Calu3 (cell line): ENCODE measurements around the gene OR8G1. TPM values are rescaled to one million over a fixed set of nuclear protein-coding genes. Genes with fewer than 3 reads are reported as not detected.

Experiments used
- BruUV-seq: library from RNA; stranded (reverse); fragments of 400-500 nt; replicated peaks from 2 replicates; lab custom pipeline; 2021; lab: Mats Ljungman, UMichigan
- CTCF ChIA-PET: fragments of 300-600 bp; sonication (Branson Sonifier 250); formaldehyde crosslinking; loops from one replicate; lab custom pipeline; 2022; ENCODE audit warnings: antibody characterized with exemption; lab: Charles Lee
- DNase-seq: peaks from one replicate; pipeline ENCODE4 v3.0.0; 2022
- H3K27ac Mint-ChIP-seq: one replicate; pipeline ENCODE4 v1.8.0; 2022; ENCODE audit warnings: mixed read lengths; ENCODE audit not compliant: unreplicated experiment
- H3K27me3 Mint-ChIP-seq: one replicate; pipeline ENCODE4 v1.8.0; 2022; ENCODE audit warnings: mixed read lengths; ENCODE audit not compliant: unreplicated experiment
- H3K36me3 Mint-ChIP-seq: one replicate; pipeline ENCODE4 v1.8.0; 2022; ENCODE audit warnings: mild to moderate bottlenecking, moderate library complexity, mixed read lengths; ENCODE audit not compliant: insufficient read depth, unreplicated experiment
- H3K4me1 Mint-ChIP-seq: one replicate; pipeline ENCODE4 v1.8.0; 2022; ENCODE audit warnings: mild to moderate bottlenecking, low read depth, mixed read lengths; ENCODE audit not compliant: unreplicated experiment
- H3K4me3 Mint-ChIP-seq: one replicate; pipeline ENCODE4 v1.8.0; 2022; ENCODE audit warnings: mild to moderate bottlenecking, low read depth, moderate library complexity, mixed read lengths; ENCODE audit not compliant: unreplicated experiment
- H3K9me3 Mint-ChIP-seq: one replicate; pipeline ENCODE4 v1.8.0; 2022; ENCODE audit warnings: low read depth, mixed read lengths; ENCODE audit not compliant: unreplicated experiment
- CTCF ChIP-seq: fragments of 200-600 bp; IDR thresholded peaks from one replicate; pipeline ENCODE4 v1.8.0; 2022; ENCODE audit warnings: antibody characterized with exemption; ENCODE audit not compliant: unreplicated experiment
- intact Hi-C: fragments of 100-400 bp; cut with micrococcal nuclease; formaldehyde crosslinking; loops from one replicate; pipeline ENCODE4 v1.10.0; 2022; ENCODE audit not compliant: unreplicated experiment
- total RNA-seq: library from RNA; stranded (reverse); gene quantifications from 2 replicates; pipeline ENCODE4 v1.2.3, GENCODE V29; 2022

The OR8G1 gene
- total RNA-seq, 1 experiment from 2014 or later, result not detected

DNA sequence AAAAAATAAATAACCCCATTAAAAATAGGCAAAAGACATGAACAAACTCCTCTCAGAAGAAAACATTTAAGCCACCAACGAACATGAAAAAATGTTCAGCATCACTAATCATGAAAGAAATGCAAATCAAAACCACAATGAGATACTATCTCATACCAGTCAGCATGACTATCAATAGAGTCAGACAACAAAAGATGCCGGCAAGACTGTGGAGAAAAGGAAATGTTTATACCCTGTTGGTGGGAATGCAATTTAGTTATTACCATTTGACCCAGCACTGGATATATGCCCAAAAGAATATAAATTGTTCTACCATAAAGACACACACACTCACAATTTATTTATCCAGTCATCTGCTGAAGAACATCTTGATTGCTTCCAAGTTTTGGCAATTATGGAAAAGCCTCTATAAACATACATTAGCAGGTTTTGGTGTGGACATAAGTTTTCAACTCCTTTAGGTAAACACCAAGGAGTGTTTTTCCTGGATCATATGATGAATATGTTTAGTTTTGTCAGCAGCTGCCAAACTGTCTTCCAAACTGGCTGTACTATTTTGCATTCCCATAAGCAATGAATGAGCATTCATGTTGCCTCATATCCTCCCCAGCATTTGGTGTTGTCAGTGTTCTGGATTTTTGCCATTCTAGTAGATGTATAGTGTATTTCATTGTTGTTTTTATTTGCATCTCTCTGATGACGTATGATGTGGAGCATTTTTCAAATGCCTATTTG lies 44.9 kb downstream of the OR8G1 start:
- Mint-ChIP-seq H3K4me1 (no peaks in the 10 kb centered on the region), H3K27me3 (no peaks in the 10 kb centered on the region), H3K9me3 (peaks cover 10% of the 10 kb centered on the region), H3K4me3 (no peak overlapping the region), H3K27ac (no peak overlapping the region), H3K36me3 (no peaks in the 10 kb centered on the region)
- DNase-seq, result no peak
- no TSS peak for BruUV-seq
- no peak for TF ChIP-seq CTCF
- CTCF ChIA-PET, result no interaction called here
- intact Hi-C loops, result no loop called here

- no TSS peak for BruUV-seq
Observed at GRCh38 chr11:124294687-124295086, 53.8 kb downstream of the OR8G1 start.

GRCh38 chr11:124296016-124296415 lies 55.1 kb downstream of the OR8G1 start:
- Mint-ChIP-seq H3K36me3 (no peaks in the 10 kb centered on the region), H3K27ac (no peak overlapping the region), H3K4me1 (no peaks in the 10 kb centered on the region), H3K4me3 (no peak overlapping the region), H3K9me3 (peaks cover 5% of the 10 kb centered on the region), H3K27me3 (no peaks in the 10 kb centered on the region)
- CTCF ChIA-PET, result no interaction called here
- BruUV-seq, result no TSS peak
- no peak for TF ChIP-seq CTCF
- intact Hi-C loops, result no loop called here
- no peak for DNase-seq

More at GRCh38 chr11:124294687-124295086, 53.8 kb downstream of the OR8G1 start:
- H3K4me1 Mint-ChIP-seq, result no peaks in the 10 kb centered on the region
- TF ChIP-seq CTCF, result no peak
- no peak overlapping the region for H3K4me3 Mint-ChIP-seq
- no peaks in the 10 kb centered on the region for H3K27me3 Mint-ChIP-seq
- CTCF ChIA-PET, result no interaction called here
- peaks cover 5% of the 10 kb centered on the region for H3K9me3 Mint-ChIP-seq
- DNase-seq, result no peak
- H3K36me3 Mint-ChIP-seq, result no peaks in the 10 kb centered on the region
- no peak overlapping the region for H3K27ac Mint-ChIP-seq
- intact Hi-C loops, result no loop called here

DNA sequence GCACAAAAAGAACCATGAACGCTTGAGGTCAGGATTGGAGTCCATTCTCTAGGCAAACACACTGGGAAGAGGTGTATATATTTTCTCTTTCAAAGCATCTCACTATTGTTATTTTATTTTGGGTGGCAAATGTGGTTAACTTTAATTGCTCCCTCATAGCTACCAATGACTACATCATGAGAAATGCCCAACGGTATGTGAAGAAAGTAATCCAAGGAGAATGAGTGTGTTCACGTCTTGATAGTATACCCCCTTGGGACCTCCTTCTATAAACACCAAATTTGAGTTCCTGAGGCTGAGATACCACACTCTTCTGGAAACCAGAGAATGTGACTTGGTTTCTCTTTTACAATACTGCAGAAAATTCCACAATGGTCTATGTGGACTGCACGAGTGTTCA lies 57.0 kb downstream of the OR8G1 start:
- no peak for DNase-seq
- intact Hi-C loops, result no loop called here
- no TSS peak for BruUV-seq
- Mint-ChIP-seq H3K36me3 (no peaks in the 10 kb centered on the region), H3K9me3 (peaks cover 2% of the 10 kb centered on the region), H3K27me3 (no peaks in the 10 kb centered on the region), H3K27ac (no peak overlapping the region), H3K4me1 (no peaks in the 10 kb centered on the region), H3K4me3 (no peak overlapping the region)
- CTCF ChIA-PET, result interaction anchor here (0.6 kb wide), 1 partner anchor 366 kb away, joined by 5 read pairs; no protein-coding TSS in a partner anchor
- no peak for TF ChIP-seq CTCF
